HG03060 (cell line): ENCODE data around the gene LMTK3.
A peak's percentile ranks its signal among the peaks of the same experiment; 100 is the strongest.

Experiments
- ATAC-seq: cut with Tn5 transposase; IDR thresholded peaks from one replicate; pipeline ENCODE4 v1.9.1; 2021; ENCODE audit warnings: low read depth, moderate number of reproducible peaks; ENCODE audit not compliant: unreplicated experiment

LMTK3 gene

DNA sequence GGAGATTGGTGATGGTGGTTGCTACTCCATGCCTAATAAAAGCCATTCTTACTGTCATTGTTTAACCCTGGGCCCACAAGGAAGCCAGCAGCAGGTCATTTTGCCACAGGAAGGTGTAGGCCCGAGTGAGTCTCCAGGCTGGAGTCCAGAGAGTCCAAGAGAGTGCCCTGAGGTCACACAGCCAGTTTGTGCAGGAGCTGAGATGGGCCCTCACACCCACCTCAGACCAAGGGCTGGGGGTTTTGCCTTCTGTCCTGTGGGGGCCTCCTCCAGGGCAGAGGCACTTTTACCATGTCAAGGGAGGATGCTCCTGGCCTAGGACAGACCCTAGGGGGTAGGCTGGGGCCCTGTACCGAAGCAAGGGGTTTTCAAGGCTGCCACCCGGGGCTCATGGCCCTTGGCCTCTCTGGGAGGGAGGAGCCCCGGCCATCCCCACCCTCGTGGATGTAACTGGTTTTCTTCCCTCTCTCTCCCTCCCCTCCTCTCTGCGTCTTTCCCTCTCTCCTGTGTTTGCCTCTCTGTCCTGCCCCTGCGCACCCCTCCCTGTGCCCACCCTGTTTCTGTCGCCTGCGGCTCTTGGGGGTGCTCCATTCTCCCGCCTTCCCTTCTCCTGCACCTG is 34.5 kb downstream of the LMTK3 start:
- no peak for ATAC-seq

- ATAC-seq: no peak
These were observed 35.5 kb downstream of the LMTK3 start for GRCh38 chr19:48476176-48476575.

GRCh38 chr19:48475369-48476068 is 36.1 kb downstream of the LMTK3 start:
- no peak for ATAC-seq

- ATAC-seq: no peak
These were observed 37.5 kb downstream of the LMTK3 start for GRCh38 chr19:48474084-48474592.

- ATAC-seq: no peak
These were observed 38.3 kb downstream of the LMTK3 start for GRCh38 chr19:48473161-48473966.

DNA sequence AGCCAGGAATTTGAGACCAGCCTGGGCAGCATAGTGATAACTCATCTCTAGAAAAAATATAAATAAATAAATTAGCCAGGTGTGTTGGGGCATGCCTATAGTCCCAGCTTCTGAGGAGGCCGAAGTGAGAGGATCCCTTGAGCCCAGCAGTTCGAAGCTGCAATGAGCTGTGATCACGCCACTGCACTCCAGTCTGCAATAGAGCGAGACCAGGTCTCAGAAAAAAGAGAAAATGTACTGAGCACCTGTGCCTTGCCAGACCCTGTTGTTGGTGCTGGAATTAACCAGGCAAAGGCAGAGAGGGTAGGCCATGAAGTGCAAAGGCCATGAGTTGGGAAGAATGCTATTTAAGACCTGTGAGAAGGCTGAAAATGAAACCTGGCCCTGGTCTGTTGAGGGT is 39.8 kb downstream of the LMTK3 start:
- ATAC-seq: no peak

DNA sequence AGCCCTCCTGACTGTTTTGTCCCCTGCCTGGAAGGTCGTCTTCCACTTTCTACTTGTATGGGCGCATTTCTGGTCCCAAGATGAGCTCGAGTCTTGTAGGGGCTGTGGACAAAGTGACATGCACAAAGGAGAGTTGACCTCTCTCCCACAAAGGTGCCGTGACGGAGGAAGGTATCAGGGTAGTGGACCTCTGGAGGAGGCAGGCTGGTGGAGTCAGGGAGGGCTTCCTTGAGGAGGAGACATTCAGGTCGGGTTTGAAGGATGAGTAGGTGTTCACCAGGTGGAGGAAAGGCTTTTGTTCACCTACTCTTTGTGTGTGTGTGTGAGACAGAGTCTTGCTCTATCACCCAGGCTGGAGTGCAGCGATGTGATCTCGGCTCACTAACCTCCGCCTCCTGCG is 40.8 kb downstream of the LMTK3 start:
- ATAC-seq: no peak

GRCh38 chr19:48469934-48470680 is 41.5 kb downstream of the LMTK3 start:
- no peak for ATAC-seq

GRCh38 chr19:48469289-48469881 is 42.2 kb downstream of the LMTK3 start, which contains the start of gene CYTH2:
Gene CYTH2 (plus strand): TSS chr19:48469369. CDS start chr19:48469508, 139 bp downstream.
- no peak for ATAC-seq

GRCh38 chr19:48468772-48469288 is 42.8 kb downstream of the LMTK3 start:
- peak; percentile 85 for ATAC-seq

- ATAC-seq: no peak
These were observed 44.9 kb downstream of the LMTK3 start for GRCh38 chr19:48466561-48467325.

- ATAC-seq: no peak
These were observed 46.4 kb downstream of the LMTK3 start for GRCh38 chr19:48465215-48465614.

DNA sequence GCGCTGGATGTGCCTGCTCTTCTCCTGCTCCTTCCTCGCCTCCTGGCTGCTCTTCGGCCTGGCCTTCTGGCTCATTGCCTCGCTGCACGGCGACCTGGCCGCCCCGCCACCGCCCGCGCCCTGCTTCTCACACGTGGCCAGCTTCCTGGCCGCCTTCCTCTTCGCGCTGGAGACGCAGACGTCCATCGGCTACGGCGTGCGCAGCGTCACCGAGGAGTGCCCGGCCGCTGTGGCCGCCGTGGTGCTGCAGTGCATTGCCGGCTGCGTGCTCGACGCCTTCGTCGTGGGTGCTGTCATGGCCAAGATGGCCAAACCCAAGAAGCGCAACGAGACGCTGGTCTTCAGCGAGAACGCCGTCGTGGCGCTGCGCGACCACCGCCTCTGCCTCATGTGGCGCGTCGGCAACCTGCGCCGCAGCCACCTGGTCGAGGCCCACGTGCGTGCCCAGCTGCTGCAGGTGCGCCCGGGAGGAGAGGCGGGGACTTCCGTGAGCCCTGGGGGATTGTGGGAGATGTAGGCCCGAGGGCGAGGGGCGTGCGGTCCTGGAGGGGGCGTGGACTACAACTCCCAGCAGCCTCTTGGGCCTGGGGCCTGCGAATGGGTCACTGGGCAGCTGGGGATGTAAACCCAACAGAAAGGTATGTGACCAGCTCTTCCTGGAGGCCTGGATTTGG is 49.5 kb downstream of the LMTK3 start:
- no peak for ATAC-seq

DNA sequence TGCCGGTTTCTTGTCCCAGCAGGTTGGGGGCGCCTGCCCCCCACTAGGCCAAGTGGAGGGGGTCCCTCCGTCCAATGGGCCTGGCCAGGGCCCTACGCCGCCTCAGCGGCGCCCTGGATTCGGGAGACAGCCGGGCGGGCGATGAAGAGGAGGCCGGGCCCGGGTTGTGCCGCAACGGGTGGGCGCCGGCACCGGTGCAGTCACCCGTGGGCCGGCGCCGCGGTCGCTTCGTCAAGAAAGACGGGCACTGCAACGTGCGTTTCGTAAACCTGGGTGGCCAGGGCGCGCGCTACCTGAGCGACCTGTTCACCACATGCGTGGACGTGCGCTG is 50.0 kb downstream of the LMTK3 start:
- ATAC-seq: no peak

DNA sequence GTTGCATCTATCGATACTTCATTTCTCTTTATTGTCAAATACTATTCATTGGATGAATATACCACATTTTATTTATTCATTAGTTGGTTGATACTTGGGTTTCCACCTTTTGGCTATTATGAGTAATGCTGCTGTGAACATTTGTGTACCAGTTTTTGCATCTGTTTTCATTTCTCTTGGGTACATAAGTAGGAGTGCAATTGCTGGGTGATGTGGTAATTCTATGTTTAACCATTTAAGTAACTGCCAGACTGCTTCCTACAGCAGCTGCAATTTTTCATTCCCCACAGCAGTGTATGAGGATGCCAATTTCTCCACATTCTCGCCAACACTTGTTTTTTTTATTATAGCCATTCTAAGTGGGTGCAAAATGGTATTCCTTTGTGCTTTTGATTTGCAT is 53.6 kb downstream of the LMTK3 start:
- no peak for ATAC-seq

GRCh38 chr19:48456864-48457263 is 54.8 kb downstream of the LMTK3 start:
- ATAC-seq: no peak

- ATAC-seq: no peak
These were observed 55.6 kb downstream of the LMTK3 start for GRCh38 chr19:48455908-48456562.

- ATAC-seq: no peak
These were observed 56.3 kb downstream of the LMTK3 start, which contains the start of gene KCNJ14 for GRCh38 chr19:48455171-48455907. Gene KCNJ14 (plus strand): TSS chr19:48455574. CDS start chr19:48461725, 6,151 bp downstream.
